WERI-Rb-1 (cell line): ENCODE measurements around the gene SS18L1.

ENCODE experiments used
- DNase-seq: peaks from one replicate; pipeline ENCODE4 v3.0.0-alpha.2; 2020
- H3K27ac ChIP-seq: fragments of 250-450 bp; sonication (Bioruptor Pico); 2 replicates; pipeline ENCODE4 v1.5.1; 2020; ENCODE audit warnings: mild to moderate bottlenecking, moderate library complexity
- H3K27me3 ChIP-seq: fragments of 250-450 bp; sonication (Bioruptor Pico); 2 replicates; pipeline ENCODE4 v1.5.1; 2021; ENCODE audit warnings: mild to moderate bottlenecking, low read depth, moderate library complexity; ENCODE audit not compliant: insufficient read depth, severe bottlenecking
- H3K36me3 ChIP-seq: fragments of 250-450 bp; sonication (Bioruptor Pico); 2 replicates; pipeline ENCODE4 v1.5.1; 2020; ENCODE audit warnings: mild to moderate bottlenecking, moderate library complexity
- H3K4me3 ChIP-seq: 2 replicates; pipeline ENCODE4 v1.5.1; 2011; ENCODE audit warnings: low read depth, mild to moderate bottlenecking, control low read depth, low read length
- H3K9me3 ChIP-seq: fragments of 250-450 bp; sonication (Bioruptor Pico); 2 replicates; pipeline ENCODE4 v1.5.1; 2021; ENCODE audit warnings: mild to moderate bottlenecking, moderate library complexity; ENCODE audit not compliant: severe bottlenecking
- CTCF ChIP-seq: IDR thresholded peaks from 2 replicates; pipeline ENCODE4 v1.5.1; 2011; ENCODE audit warnings: low read depth, mild to moderate bottlenecking, control low read depth, inconsistent platforms, low read length

The SS18L1 gene

GRCh38 chr20:62131560-62132320 lies 11.8 kb upstream of the SS18L1 start:
- H3K27ac ChIP-seq: no peak overlapping the region
- no peak for DNase-seq
- H3K9me3 ChIP-seq: no peaks in the 10 kb centered on the region
- H3K36me3 ChIP-seq: peaks cover 98% of the 10 kb centered on the region
- no peak overlapping the region for H3K4me3 ChIP-seq
- no peak for TF ChIP-seq CTCF
- H3K27me3 ChIP-seq: no peaks in the 10 kb centered on the region

- H3K27me3 ChIP-seq: no peaks in the 10 kb centered on the region
- no peak overlapping the region for H3K4me3 ChIP-seq
- no peaks in the 10 kb centered on the region for H3K9me3 ChIP-seq
- H3K36me3 ChIP-seq: peaks cover 98% of the 10 kb centered on the region
- DNase-seq: no peak
- no peak for TF ChIP-seq CTCF
- H3K27ac ChIP-seq: no peak overlapping the region
Observed at GRCh38 chr20:62132421-62132820, 11.1 kb upstream of the SS18L1 start.

- TF ChIP-seq CTCF: no peak
- DNase-seq: no peak
- peaks cover 98% of the 10 kb centered on the region for H3K36me3 ChIP-seq
Observed at GRCh38 chr20:62133051-62133845, 10.3 kb upstream of the SS18L1 start.

GRCh38 chr20:62133864-62134263 lies 9.7 kb upstream of the SS18L1 start:
- TF ChIP-seq CTCF: peak; percentile 39
- no peaks in the 10 kb centered on the region for H3K27me3 ChIP-seq
- H3K36me3 ChIP-seq: peaks cover 98% of the 10 kb centered on the region
- no peak overlapping the region for H3K4me3 ChIP-seq
- no peaks in the 10 kb centered on the region for H3K9me3 ChIP-seq
- DNase-seq: no peak
- no peak overlapping the region for H3K27ac ChIP-seq

More at GRCh38 chr20:62133051-62133845, 10.3 kb upstream of the SS18L1 start:
- no peaks in the 10 kb centered on the region for H3K9me3 ChIP-seq
- H3K27ac ChIP-seq: no peak overlapping the region
- H3K4me3 ChIP-seq: no peak overlapping the region
- H3K27me3 ChIP-seq: no peaks in the 10 kb centered on the region

GRCh38 chr20:62134735-62135231 lies 8.8 kb upstream of the SS18L1 start:
- DNase-seq: no peak
- no peak for TF ChIP-seq CTCF
- Histone ChIP-seq H3K36me3 (peaks cover 98% of the 10 kb centered on the region), H3K27me3 (no peaks in the 10 kb centered on the region), H3K27ac (no peak overlapping the region), H3K4me3 (no peak overlapping the region), H3K9me3 (no peaks in the 10 kb centered on the region)
